PC-3 (cell line): ENCODE data around the gene PTGES3L.

Experiments used
- EZH2phosphoT487 ChIP-seq: fragments of 300-600 bp; sonication (generic); IDR thresholded peaks from 2 replicates; pipeline ENCODE4 v1.6.1; 2018; ENCODE audit warnings: mild to moderate bottlenecking, antibody characterized with exemption, low read length, borderline replicate concordance
- TF ChIP-seq, protein P1 (sequence below): fragments of 300-600 bp; sonication (generic); conservative IDR thresholded peaks from 2 replicates; pipeline ENCODE4 v1.5.1; 2017; ENCODE audit warnings: antibody characterized with exemption, low read depth, mild to moderate bottlenecking, low read length

DNA sequence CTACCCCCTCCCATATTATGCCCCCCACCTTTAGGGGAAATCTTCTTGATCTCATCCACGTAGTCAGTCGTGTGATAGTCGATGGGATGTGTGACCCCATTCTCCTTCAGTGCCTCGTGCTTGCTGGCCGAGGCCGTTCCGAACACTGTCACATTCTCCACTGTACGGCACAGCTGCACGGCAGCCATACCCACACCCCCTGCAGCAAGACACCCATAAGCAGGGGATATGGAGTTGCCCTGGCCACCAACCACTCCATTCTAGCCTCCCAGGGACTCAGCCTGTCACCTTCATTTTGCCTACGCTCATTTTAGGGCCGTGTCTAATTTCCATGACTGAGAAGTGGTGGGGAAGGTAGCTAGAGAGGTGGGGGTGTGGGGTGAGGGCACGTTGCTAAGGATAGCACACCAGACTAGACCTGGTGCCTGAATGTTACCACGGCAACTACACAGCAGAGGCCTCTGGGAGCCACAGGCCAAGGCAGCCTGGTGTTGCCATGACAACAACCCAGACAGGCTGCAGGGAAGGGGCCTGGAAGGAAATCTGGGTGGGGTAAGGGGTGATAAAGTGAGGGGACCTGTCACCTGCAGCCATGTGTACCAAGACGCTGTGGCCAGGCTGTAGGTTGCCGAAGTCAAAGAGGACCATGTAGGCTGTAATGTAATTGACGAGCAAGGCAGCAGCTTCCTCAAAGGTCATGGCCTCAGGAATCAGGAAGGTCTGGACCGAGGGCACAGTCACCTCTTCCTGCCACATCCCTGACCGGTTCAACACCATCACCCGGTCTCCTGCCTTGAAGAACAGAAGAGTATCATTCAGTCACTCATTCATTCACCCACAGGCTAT lies 38.4 kb upstream of the PTGES3L start:
- TF ChIP-seq, protein P1, sequence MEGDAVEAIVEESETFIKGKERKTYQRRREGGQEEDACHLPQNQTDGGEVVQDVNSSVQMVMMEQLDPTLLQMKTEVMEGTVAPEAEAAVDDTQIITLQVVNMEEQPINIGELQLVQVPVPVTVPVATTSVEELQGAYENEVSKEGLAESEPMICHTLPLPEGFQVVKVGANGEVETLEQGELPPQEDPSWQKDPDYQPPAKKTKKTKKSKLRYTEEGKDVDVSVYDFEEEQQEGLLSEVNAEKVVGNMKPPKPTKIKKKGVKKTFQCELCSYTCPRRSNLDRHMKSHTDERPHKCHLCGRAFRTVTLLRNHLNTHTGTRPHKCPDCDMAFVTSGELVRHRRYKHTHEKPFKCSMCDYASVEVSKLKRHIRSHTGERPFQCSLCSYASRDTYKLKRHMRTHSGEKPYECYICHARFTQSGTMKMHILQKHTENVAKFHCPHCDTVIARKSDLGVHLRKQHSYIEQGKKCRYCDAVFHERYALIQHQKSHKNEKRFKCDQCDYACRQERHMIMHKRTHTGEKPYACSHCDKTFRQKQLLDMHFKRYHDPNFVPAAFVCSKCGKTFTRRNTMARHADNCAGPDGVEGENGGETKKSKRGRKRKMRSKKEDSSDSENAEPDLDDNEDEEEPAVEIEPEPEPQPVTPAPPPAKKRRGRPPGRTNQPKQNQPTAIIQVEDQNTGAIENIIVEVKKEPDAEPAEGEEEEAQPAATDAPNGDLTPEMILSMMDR = no peak
- TF ChIP-seq EZH2phosphoT487 = no peak
